OCI-LY7 (cell line): ENCODE data around the gene ERN1. TPM values are rescaled to one million over a fixed set of nuclear protein-coding genes. Genes with fewer than 3 reads are reported as not detected.

ENCODE experiments used
- BruUV-seq: library from RNA; stranded (reverse); fragments of 400-500 nt; replicated peaks from 2 replicates; lab custom pipeline; 2021; lab: Mats Ljungman, UMichigan
- CTCF ChIA-PET: fragments of 300-600 bp; sonication (Branson Sonifier 250); formaldehyde crosslinking; loops from one replicate; lab custom pipeline; 2022; ENCODE audit warnings: antibody characterized with exemption; ENCODE audit not compliant: unreplicated experiment; lab: Charles Lee
- POLR2A ChIA-PET: fragments of 300-600 bp; sonication (Branson Sonifier 250); formaldehyde crosslinking; loops from one replicate; lab custom pipeline; 2022; ENCODE audit warnings: antibody characterized with exemption; lab: Charles Lee
- DNase-seq: peaks from one replicate; pipeline ENCODE4 v3.0.0-alpha.2; 2015; ENCODE audit warnings: low spot score
- H2AFZ ChIP-seq: fragments of 200-600 bp; sonication (generic), shearing (Covaris generic); 2 replicates; pipeline ENCODE4 v1.6.1; 2014; ENCODE audit warnings: mild to moderate bottlenecking, antibody characterized with exemption, low read length, moderate library complexity
- H3K27ac ChIP-seq: fragments of 200-600 bp; sonication (generic); 2 replicates; pipeline ENCODE4 v1.5.1; 2014; ENCODE audit warnings: mixed run types, low read depth, mild to moderate bottlenecking, moderate library complexity, low read length, inconsistent platforms; ENCODE audit not compliant: poor library complexity, severe bottlenecking
- H3K36me3 ChIP-seq: fragments of 200-600 bp; sonication (generic); 2 replicates; pipeline ENCODE4 v1.6.1; 2014; ENCODE audit warnings: mild to moderate bottlenecking, antibody characterized with exemption, low read length, moderate library complexity, mixed read lengths; ENCODE audit not compliant: insufficient read depth
- H3K4me1 ChIP-seq: fragments of 200-600 bp; sonication (generic); 2 replicates; pipeline ENCODE4 v1.5.1; 2014; ENCODE audit warnings: mild to moderate bottlenecking, low read length; ENCODE audit not compliant: insufficient read depth, poor library complexity, severe bottlenecking
- H3K4me2 ChIP-seq: fragments of 200-600 bp; sonication (generic); 2 replicates; pipeline ENCODE4 v1.6.1; 2014; ENCODE audit warnings: mild to moderate bottlenecking, low read length
- H3K4me3 ChIP-seq: fragments of 200-600 bp; sonication (generic); 2 replicates; pipeline ENCODE4 v1.5.1; 2014; ENCODE audit warnings: mild to moderate bottlenecking, low read depth, low read length; ENCODE audit not compliant: poor library complexity, severe bottlenecking
- H3K79me2 ChIP-seq: fragments of 200-600 bp; sonication (generic); 2 replicates; pipeline ENCODE4 v1.6.1; 2016; ENCODE audit warnings: low read depth, mild to moderate bottlenecking, low read length, moderate library complexity, mixed read lengths; ENCODE audit not compliant: insufficient read depth
- H3K9me2 ChIP-seq: fragments of 200-600 bp; sonication (generic); 2 replicates; pipeline ENCODE4 v1.6.1; 2016; ENCODE audit warnings: mild to moderate bottlenecking, low read length, mixed read lengths; ENCODE audit not compliant: insufficient read depth
- H3K9me3 ChIP-seq: fragments of 200-600 bp; sonication (generic); 2 replicates; pipeline ENCODE4 v1.6.1; 2014; ENCODE audit warnings: mild to moderate bottlenecking, mixed run types, low read length, mixed read lengths
- H4K20me1 ChIP-seq: fragments of 200-600 bp; sonication (generic); 2 replicates; pipeline ENCODE4 v1.6.1; 2014; ENCODE audit warnings: mild to moderate bottlenecking, antibody characterized with exemption, low read length, moderate library complexity, mixed read lengths; ENCODE audit not compliant: insufficient read depth
- CTCF ChIP-seq: fragments of 200-600 bp; sonication (generic); conservative IDR thresholded peaks from 2 replicates; pipeline ENCODE4 v1.5.1; 2014; ENCODE audit warnings: mild to moderate bottlenecking, antibody characterized with exemption, low read length, moderate library complexity, mixed read lengths
- EZH2phosphoT487 ChIP-seq: fragments of 200-600 bp; sonication (generic); IDR thresholded peaks from 2 replicates; pipeline ENCODE4 v1.6.1; 2018; ENCODE audit warnings: low read depth, borderline replicate concordance, mild to moderate bottlenecking, mixed run types, antibody characterized with exemption, low read length, moderate library complexity, mixed read lengths
- intact Hi-C: fragments of 100-400 bp; cut with micrococcal nuclease; formaldehyde crosslinking; loops from one replicate; pipeline ENCODE4 v1.10.0; 2022; ENCODE audit not compliant: unreplicated experiment
- total RNA-seq, 2 experiments: library from RNA; depleted of rRNA in 1 of 2; stranded (reverse); fragments of >200 nt in 1 of 2; shearing (Covaris generic) in 1 of 2; gene quantifications; 2 replicates each; pipeline ENCODE4 v1.2.3, GENCODE V29; 2014 to 2022

The ERN1 gene
- total RNA-seq, 2 experiments from 2014 or later: 22.0 to 70.3 TPM

DNA sequence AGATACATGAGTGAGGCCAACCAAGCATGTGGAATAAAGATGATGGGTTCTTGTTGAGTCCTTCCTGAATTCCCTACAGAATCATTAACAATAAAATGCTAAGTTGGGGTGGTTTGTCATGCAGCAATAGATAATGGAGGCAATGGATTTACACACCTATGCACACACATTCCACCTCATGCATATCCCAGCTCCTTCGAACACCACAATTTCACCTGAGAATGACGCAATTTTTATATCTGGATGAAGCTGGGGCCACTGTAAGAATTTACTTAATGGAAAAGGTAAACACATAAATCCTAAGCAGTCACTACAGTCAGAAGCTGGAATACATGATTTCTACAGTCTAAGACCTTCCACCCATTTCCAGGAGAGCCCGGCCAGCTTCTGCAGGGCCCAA lies 59.7 kb downstream of the ERN1 start:
- peaks cover 38% of the 10 kb centered on the region for H3K9me3 ChIP-seq
- no peak overlapping the region for H3K27ac ChIP-seq
- CTCF ChIA-PET: no interaction called here
- DNase-seq: no peak
- no peaks in the 10 kb centered on the region for H4K20me1 ChIP-seq
- H2AFZ ChIP-seq: no peak overlapping the region
- TF ChIP-seq CTCF: no peak
- no peak for TF ChIP-seq EZH2phosphoT487
- H3K79me2 ChIP-seq: no peaks in the 10 kb centered on the region
- POLR2A ChIA-PET: interaction anchor here (0.9 kb wide), 1 partner anchor 32 kb away, joined by 3 read pairs; no protein-coding TSS in a partner anchor
- no peak overlapping the region for H3K4me2 ChIP-seq
- peaks cover 63% of the 10 kb centered on the region for H3K36me3 ChIP-seq
- intact Hi-C loops: no loop called here
- H3K9me2 ChIP-seq: no peaks in the 10 kb centered on the region
- H3K4me1 ChIP-seq: peaks cover 38% of the 10 kb centered on the region
- no peak overlapping the region for H3K4me3 ChIP-seq
- no TSS peak for BruUV-seq

GRCh38 chr17:64069143-64069542 lies 60.8 kb downstream of the ERN1 start:
- no peaks in the 10 kb centered on the region for H4K20me1 ChIP-seq
- POLR2A ChIA-PET: no interaction called here
- TF ChIP-seq CTCF (no peak), EZH2phosphoT487 (no peak)
- H3K79me2 ChIP-seq: no peaks in the 10 kb centered on the region
- H3K4me1 ChIP-seq: peaks cover 29% of the 10 kb centered on the region
- peaks cover 63% of the 10 kb centered on the region for H3K36me3 ChIP-seq
- no TSS peak for BruUV-seq
- no peaks in the 10 kb centered on the region for H3K9me2 ChIP-seq
- intact Hi-C loops: no loop called here
- CTCF ChIA-PET: no interaction called here
- no peak overlapping the region for H3K4me3 ChIP-seq
- no peak overlapping the region for H3K27ac ChIP-seq
- H2AFZ ChIP-seq: no peak overlapping the region
- no peak for DNase-seq
- H3K9me3 ChIP-seq: peaks cover 38% of the 10 kb centered on the region
- no peak overlapping the region for H3K4me2 ChIP-seq

DNA sequence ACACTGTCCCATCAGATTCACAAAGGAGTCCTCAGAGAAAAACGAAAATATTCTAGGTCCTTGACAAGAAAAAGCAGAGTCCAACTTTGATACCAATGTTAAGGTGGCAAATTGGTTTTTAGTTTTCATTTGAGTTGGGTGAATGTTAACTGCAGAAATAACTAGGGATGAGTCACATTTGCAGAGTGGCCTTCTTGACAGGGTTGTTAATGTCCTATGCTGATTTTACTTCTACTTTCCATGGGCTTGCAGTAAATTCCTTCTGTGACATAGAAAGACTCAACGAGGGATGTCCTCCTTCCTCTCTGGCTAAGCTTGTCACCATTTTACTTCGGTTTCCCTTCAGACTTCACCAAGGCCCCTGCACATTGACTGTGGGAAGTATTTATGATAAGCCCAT lies 62.3 kb downstream of the ERN1 start:
- no peak overlapping the region for H3K4me2 ChIP-seq
- no peaks in the 10 kb centered on the region for H4K20me1 ChIP-seq
- CTCF ChIA-PET: no interaction called here
- H2AFZ ChIP-seq: no peak overlapping the region
- H3K9me3 ChIP-seq: peaks cover 33% of the 10 kb centered on the region
- no peaks in the 10 kb centered on the region for H3K9me2 ChIP-seq
- no peak overlapping the region for H3K27ac ChIP-seq
- H3K79me2 ChIP-seq: no peaks in the 10 kb centered on the region
- H3K4me1 ChIP-seq: peaks cover 28% of the 10 kb centered on the region
- H3K36me3 ChIP-seq: peaks cover 62% of the 10 kb centered on the region
- TF ChIP-seq EZH2phosphoT487 (no peak), CTCF (no peak)
- POLR2A ChIA-PET: interaction anchor here (0.5 kb wide), 1 partner anchor 23 kb away, joined by 3 read pairs; no protein-coding TSS in a partner anchor
- DNase-seq: no peak
- intact Hi-C loops: no loop called here
- H3K4me3 ChIP-seq: no peak overlapping the region
- no TSS peak for BruUV-seq
